Measurements from ENCODE around the gene GRAMD2A. TPM values are rescaled to one million over a fixed set of nuclear protein-coding genes. Genes with fewer than 3 reads are reported as not detected.

The GRAMD2A gene
- total RNA-seq, 1 donor from 2014 or later = 0.32 TPM

DNA sequence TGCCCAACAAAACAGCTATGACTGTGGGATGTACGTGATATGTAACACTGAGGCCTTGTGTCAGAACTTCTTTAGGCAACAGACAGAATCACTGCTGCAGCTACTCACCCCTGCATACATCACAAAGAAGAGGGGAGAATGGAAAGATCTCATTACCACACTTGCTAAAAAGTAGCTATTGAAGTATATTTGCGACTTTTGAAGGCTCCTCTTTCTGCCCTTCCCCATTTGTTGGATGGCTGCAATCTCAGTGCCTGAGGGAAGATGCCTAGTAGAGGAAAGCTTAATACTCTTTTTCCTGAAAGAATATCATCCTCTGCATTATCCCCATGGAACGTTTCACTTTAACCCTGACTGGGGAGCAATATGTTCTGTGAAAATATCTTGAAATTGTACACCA lies 57.5 kb downstream of the GRAMD2A start:
- Mint-ChIP-seq H3K27me3 (ENCODE audit: low read depth) (no peaks in the 10 kb centered on the region), H3K4me1 (ENCODE audit: low read depth) (peaks cover 16% of the 10 kb centered on the region), H3K9me3 (ENCODE audit: low read depth) (no peaks in the 10 kb centered on the region), H3K36me3 (ENCODE audit: low read depth) (peaks cover 4% of the 10 kb centered on the region), H3K4me3 (ENCODE audit: unreplicated experiment) (no peak overlapping the region), H3K27ac (ENCODE audit: unreplicated experiment) (no peak overlapping the region)
- TF ChIP-seq CTCF (IDR thresholded peaks at IDR 0.05) = no peak
- DNase-seq (ENCODE audit: low spot score) = no peak

DNA sequence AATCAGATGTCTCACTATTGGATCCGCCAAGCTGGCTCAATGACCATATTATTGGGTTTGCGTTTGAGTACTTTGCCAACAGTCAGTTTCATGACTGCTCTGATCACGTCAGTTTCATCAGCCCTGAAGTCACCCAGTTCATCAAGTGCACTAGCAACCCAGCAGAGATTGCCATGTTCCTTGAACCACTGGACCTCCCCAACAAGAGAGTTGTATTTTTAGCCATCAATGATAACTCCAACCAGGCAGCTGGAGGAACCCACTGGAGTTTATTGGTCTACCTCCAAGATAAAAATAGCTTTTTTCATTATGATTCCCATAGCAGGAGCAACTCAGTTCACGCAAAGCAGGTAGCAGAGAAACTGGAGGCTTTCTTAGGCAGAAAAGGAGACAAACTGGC lies 57.9 kb downstream of the GRAMD2A start:
- H3K36me3 Mint-ChIP-seq (ENCODE audit: low read depth) = peaks cover 4% of the 10 kb centered on the region
- no peak for TF ChIP-seq CTCF (IDR thresholded peaks at IDR 0.05)
- no peak overlapping the region for H3K4me3 Mint-ChIP-seq (ENCODE audit: unreplicated experiment)
- peaks cover 16% of the 10 kb centered on the region for H3K4me1 Mint-ChIP-seq (ENCODE audit: low read depth)
- H3K9me3 Mint-ChIP-seq (ENCODE audit: low read depth) = no peaks in the 10 kb centered on the region
- no peaks in the 10 kb centered on the region for H3K27me3 Mint-ChIP-seq (ENCODE audit: low read depth)
- no peak overlapping the region for H3K27ac Mint-ChIP-seq (ENCODE audit: unreplicated experiment)
- no peak for DNase-seq (ENCODE audit: low spot score)

DNA sequence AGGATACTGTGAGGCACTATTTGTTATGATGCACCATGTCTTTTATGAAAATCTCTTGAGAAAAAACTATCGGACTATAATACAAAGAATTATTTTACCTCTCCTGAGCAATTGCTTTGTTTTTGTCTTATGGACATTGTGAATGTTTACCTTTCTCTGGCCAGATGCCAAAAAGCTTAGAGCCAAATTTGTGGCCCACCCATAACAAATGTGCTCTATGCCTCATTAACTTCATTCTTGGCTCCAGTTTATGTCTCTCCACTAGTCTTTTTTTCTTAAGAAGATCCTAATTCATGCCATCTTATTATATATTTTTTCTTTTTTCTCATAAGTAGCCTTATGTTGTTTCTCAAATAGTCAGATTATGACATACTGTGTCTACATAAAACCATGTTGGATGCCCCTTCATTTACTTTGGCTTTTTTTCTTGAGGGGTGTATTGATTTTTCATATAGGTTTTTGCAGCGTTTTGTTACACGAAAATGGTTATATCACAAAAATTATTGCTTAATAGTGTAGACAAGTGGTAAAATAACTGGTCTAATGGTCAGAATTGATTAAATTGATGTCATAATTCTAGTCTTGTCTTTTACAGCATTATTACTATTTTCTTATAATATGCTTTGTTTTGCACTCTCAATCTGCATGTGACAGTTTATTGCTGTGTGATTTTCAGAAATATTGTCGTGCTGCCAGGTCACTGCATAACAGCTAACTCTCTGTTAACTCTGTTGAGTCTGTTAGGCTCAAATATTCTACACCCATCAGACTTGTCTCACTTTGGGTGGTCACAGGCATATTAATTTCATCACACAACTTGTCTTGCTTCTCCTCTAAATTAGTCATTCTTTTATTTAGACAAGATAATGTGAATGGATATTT lies 61.2 kb downstream of the GRAMD2A start:
- Mint-ChIP-seq H3K4me3 (ENCODE audit: unreplicated experiment) (no peak overlapping the region), H3K4me1 (ENCODE audit: low read depth) (peaks cover 12% of the 10 kb centered on the region), H3K9me3 (ENCODE audit: low read depth) (no peaks in the 10 kb centered on the region), H3K36me3 (ENCODE audit: low read depth) (peaks cover 4% of the 10 kb centered on the region), H3K27me3 (ENCODE audit: low read depth) (no peaks in the 10 kb centered on the region), H3K27ac (ENCODE audit: unreplicated experiment) (no peak overlapping the region)
- DNase-seq (ENCODE audit: low spot score) = no peak
- no peak for TF ChIP-seq CTCF (IDR thresholded peaks at IDR 0.05)

GRCh38 chr15:72135719-72136118 lies 61.9 kb downstream of the GRAMD2A start:
- Mint-ChIP-seq H3K36me3 (ENCODE audit: low read depth) (peaks cover 4% of the 10 kb centered on the region), H3K4me3 (ENCODE audit: unreplicated experiment) (no peak overlapping the region), H3K4me1 (ENCODE audit: low read depth) (peaks cover 7% of the 10 kb centered on the region), H3K27ac (ENCODE audit: unreplicated experiment) (no peak overlapping the region), H3K27me3 (ENCODE audit: low read depth) (no peaks in the 10 kb centered on the region), H3K9me3 (ENCODE audit: low read depth) (no peaks in the 10 kb centered on the region)
- DNase-seq (ENCODE audit: low spot score) = no peak
- TF ChIP-seq CTCF (IDR thresholded peaks at IDR 0.05) = no peak

DNA sequence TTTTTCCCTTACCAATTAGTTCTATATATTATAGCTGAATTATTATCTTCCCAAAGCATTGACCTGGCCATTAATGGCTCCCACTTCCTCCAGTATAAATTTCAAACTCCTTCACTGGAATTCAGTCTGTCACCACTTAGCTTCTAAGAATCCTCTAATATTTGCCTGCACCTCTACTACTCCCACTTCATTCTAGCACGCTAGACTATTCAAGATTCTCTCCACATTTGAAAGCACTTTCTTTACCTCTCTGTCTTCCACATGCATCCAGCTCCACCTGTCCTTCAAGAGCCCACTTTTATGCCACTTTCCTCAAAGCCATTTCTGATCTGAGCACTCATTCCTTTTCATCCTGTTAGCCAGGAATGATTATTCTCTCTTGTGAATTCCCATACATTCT lies 64.4 kb downstream of the GRAMD2A start:
- Mint-ChIP-seq H3K4me3 (ENCODE audit: unreplicated experiment) (no peak overlapping the region), H3K4me1 (ENCODE audit: low read depth) (peaks cover 7% of the 10 kb centered on the region), H3K27me3 (ENCODE audit: low read depth) (no peaks in the 10 kb centered on the region), H3K27ac (ENCODE audit: unreplicated experiment) (no peak overlapping the region), H3K36me3 (ENCODE audit: low read depth) (no peaks in the 10 kb centered on the region), H3K9me3 (ENCODE audit: low read depth) (no peaks in the 10 kb centered on the region)
- no peak for TF ChIP-seq CTCF (IDR thresholded peaks at IDR 0.05)
- no peak for DNase-seq (ENCODE audit: low spot score)

Data from chondrocyte (in vitro differentiated cells).